K562 (cell line): ENCODE results near the gene FTSJ3. TPM values are rescaled to one million over a fixed set of nuclear protein-coding genes. Genes with fewer than 3 reads are reported as not detected.

Experiments
- ARID1B ChIP-seq: fragments of 450-650 bp; IDR thresholded peaks from 2 replicates; pipeline ENCODE4 v1.6.1; 2016; ENCODE audit warnings: antibody characterized with exemption, mild to moderate bottlenecking, inconsistent platforms
- CREM ChIP-seq: IDR thresholded peaks from 2 replicates; pipeline ENCODE4 v1.6.1; 2014; ENCODE audit warnings: antibody characterized with exemption, low read depth
- DIDO1 ChIP-seq: fragments of 450-650 bp; IDR thresholded peaks from 2 replicates; pipeline ENCODE4 v1.6.1; 2016; ENCODE audit warnings: low read depth, missing biosample characterization, missing genetic modification characterization
- EWSR1 ChIP-seq: fragments of 450-650 bp; IDR thresholded peaks from 2 replicates; pipeline ENCODE4 v1.6.1; 2018; ENCODE audit warnings: borderline replicate concordance, mild to moderate bottlenecking, low read depth, moderate library complexity; ENCODE audit not compliant: partially characterized antibody
- ID3 ChIP-seq, 2 experiments: fragments of 250-450 bp in 1 of 2; fragments of 450-650 bp in 1 of 2; sonication (Bioruptor Pico) in 1 of 2; IDR thresholded peaks; 2 replicates each; pipeline versions ENCODE4 v1.6.1 to v1.8.0; 2016 to 2021; ENCODE audit warnings: mild to moderate bottlenecking in 2 of 2, moderate library complexity in 2 of 2, missing compliant biosample characterization in 1 of 2, missing genetic modification characterization in 1 of 2
- NUFIP1 ChIP-seq: fragments of 450-650 bp; IDR thresholded peaks from 2 replicates; pipeline ENCODE4 v1.6.1; 2018; ENCODE audit not compliant: partially characterized antibody
- PYGO2 ChIP-seq: fragments of 450-650 bp; IDR thresholded peaks from 2 replicates; pipeline ENCODE4 v1.6.1; 2016; ENCODE audit warnings: mild to moderate bottlenecking, missing genetic modification characterization, moderate library complexity, missing compliant biosample characterization
- RNF2 ChIP-seq: sonication (generic); IDR thresholded peaks from 2 replicates; pipeline ENCODE4 v1.6.1; 2016
- RUNX1 ChIP-seq: sonication (generic); IDR thresholded peaks from 2 replicates; pipeline ENCODE4 v1.6.1; 2016; ENCODE audit warnings: antibody characterized with exemption, low read depth
- WHSC1 ChIP-seq: IDR thresholded peaks from one replicate; pipeline ENCODE4 v1.6.1; 2012; ENCODE audit warnings: low read length, control low read depth, inconsistent platforms
- ZBTB11 ChIP-seq, 3 experiments: fragments of 200-800 bp in 1 of 3; fragments of 250-450 bp in 1 of 3; fragments of 450-650 bp in 1 of 3; sonication (Bioruptor Pico) in 1 of 3; sonication (Bioruptor generic) in 1 of 3; formaldehyde crosslinking in 1 of 3; IDR thresholded peaks; 2 replicates each; pipeline versions ENCODE4 v1.6.1 to v1.8.0; 2016 to 2022; ENCODE audit warnings: mild to moderate bottlenecking in 2 of 3, missing genetic modification characterization in 2 of 3, missing compliant biosample characterization in 1 of 3, moderate library complexity in 1 of 3
- ZNF121 ChIP-seq: sonication (generic); formaldehyde crosslinking; conservative IDR thresholded peaks from 2 replicates; pipeline ENCODE4 v1.8.0; 2022; ENCODE audit warnings: missing genetic modification reagents
- ZNF280B ChIP-seq: fragments of 250-450 bp; sonication (Bioruptor Pico); IDR thresholded peaks from 2 replicates; pipeline ENCODE4 v1.5.1; 2021; ENCODE audit warnings: mild to moderate bottlenecking
- ZNF41 ChIP-seq: fragments of 250-450 bp; sonication (Bioruptor Pico); conservative IDR thresholded peaks from 2 replicates; pipeline ENCODE4 v1.4.0; 2020; ENCODE audit warnings: mild to moderate bottlenecking
- ZNF512 ChIP-seq: IDR thresholded peaks from 2 replicates; pipeline ENCODE4 v1.6.1; 2016; ENCODE audit warnings: missing genetic modification characterization, missing compliant biosample characterization
- ZNF740 ChIP-seq, 3 experiments: fragments of 200-800 bp in 1 of 3; sonication (Bioruptor generic) in 1 of 3; sonication (generic) in 1 of 3; formaldehyde crosslinking in 1 of 3; IDR thresholded peaks; 2 replicates each; pipeline versions ENCODE4 v1.6.1 to v1.8.0; 2016 to 2022; ENCODE audit warnings: mild to moderate bottlenecking in 2 of 3, missing compliant biosample characterization in 2 of 3, missing genetic modification characterization in 2 of 3, missing genetic modification reagents in 1 of 3
- polyA plus RNA-seq, 8 experiments: library from polyadenylated mRNA; depleted of rRNA in 4 of 8; stranded (reverse) in 5 of 8; unstranded in 3 of 8; fragments of >200 nt; fragmentation: Nextera tagmentation in 2 of 8; fragmentation: Illumina TruSeq in 1 of 8; extraction: Ambion mirVana in 2 of 8; extraction: Trizol in 1 of 8; gene quantifications; 2 replicates each; pipeline versions ENCODE4 v1.2.1 to v1.2.3, GENCODE V29; 2011 to 2014; ENCODE audit warnings: inconsistent platforms in 1 of 8, missing spikeins in 1 of 8
- total RNA-seq, 7 experiments: library from RNA; depleted of rRNA in 6 of 7; stranded (reverse); fragments of >200 nt in 6 of 7; fragmentation: Illumina TruSeq in 2 of 7; extraction: Trizol in 2 of 7; gene quantifications; 2 replicates each; pipeline versions ENCODE4 v1.2.1 to v1.2.3, GENCODE V29; 2011 to 2021; ENCODE audit warnings: low replicate concordance in 1 of 7

Gene FTSJ3
- total and polyA plus RNA-seq, 9 of the 15 experiments (the other 6 are each of a cell fraction or from before 2014, with no cell fraction given) = 18.0 to 65.6 (median 52.4) TPM

- TF ChIP-seq ZNF280B (CRISPR knock-in tag) (no peak), ZNF121 (no peak), CREM (peak; percentile 81), ZBTB11 (CRISPR knock-in tag; IDR thresholded peaks at IDR 0.05) (peak; percentile 64 to 93 (median 75); a peak in 4 of 6 replicates), ZNF512 (tag) (no peak), ZNF740 (CRISPR knock-in tag; IDR thresholded peaks at IDR 0.05) (peak; percentile 77; the same call in 1 of the 2 replicates), ZNF740 (tag; IDR thresholded peaks at IDR 0.05) (peak in 1 of 2 experiments; percentile 16; a peak in 1 of 4 replicates), DIDO1 (tag) (peak; percentile 88), NUFIP1 (no peak), ID3 (CRISPR knock-in tag; IDR thresholded peaks at IDR 0.05) (no peak), ID3 (tag; IDR thresholded peaks at IDR 0.05) (no peak), RNF2 (no peak), EWSR1 (no peak), PYGO2 (no peak), RUNX1 (no peak), WHSC1 (no peak), ZNF41 (CRISPR knock-in tag) (no peak), ARID1B (peak; percentile 63)
These were observed at the start of gene FTSJ3, which contains the start of gene PSMC5 (continued) for GRCh38 chr17:63827002-63827800.
